Large intestine (tissue), 3 donors: Measurements from ENCODE around the gene KAT6B. TPM values are rescaled to one million over a fixed set of nuclear protein-coding genes. Genes with fewer than 3 reads are reported as not detected.
A peak's percentile ranks its signal among the peaks of the same experiment; 100 is the strongest.

Experiments used
- DNase-seq, 2 donors: peaks; one replicate each; pipeline versions ENCODE4 v3.0.0 to v3.0.0-alpha.2; 2013
- H3K27ac ChIP-seq: one replicate; pipeline ENCODE4 v1.5.1; 2013; ENCODE audit warnings: low read length
- H3K27me3 ChIP-seq: 2 replicates; pipeline ENCODE4 v1.6.1; 2013; ENCODE audit warnings: low read length; ENCODE audit not compliant: control insufficient read depth, insufficient read depth
- H3K36me3 ChIP-seq: 2 replicates; pipeline ENCODE4 v1.6.1; 2013; ENCODE audit warnings: low read length; ENCODE audit not compliant: control insufficient read depth, insufficient read depth
- H3K4me1 ChIP-seq: one replicate; pipeline ENCODE4 v1.6.1; 2013; ENCODE audit warnings: low read length; ENCODE audit not compliant: control insufficient read depth, insufficient read depth
- H3K4me3 ChIP-seq: one replicate; pipeline ENCODE4 v1.5.1; 2013; ENCODE audit warnings: low read length
- H3K9me3 ChIP-seq: one replicate; pipeline ENCODE4 v1.6.1; 2013; ENCODE audit warnings: mild to moderate bottlenecking, low read depth, low read length, moderate library complexity; ENCODE audit not compliant: control insufficient read depth
- WGBS: methylation state at CpG from one replicate; pipeline ENCODE4 v1.1.5; 2013; ENCODE audit warnings: low lambda C conversion rate; ENCODE audit not compliant: insufficient coverage; 5-methylcytosine and 5-hydroxymethylcytosine counted together
- polyA plus RNA-seq: library from polyadenylated mRNA; unstranded; fragments of 120-200 nt; gene quantifications from one replicate; pipeline ENCODE4 v1.2.1, GENCODE V29; 2013

Gene KAT6B
- polyA plus RNA-seq, 1 donor: 16.4 TPM

DNA sequence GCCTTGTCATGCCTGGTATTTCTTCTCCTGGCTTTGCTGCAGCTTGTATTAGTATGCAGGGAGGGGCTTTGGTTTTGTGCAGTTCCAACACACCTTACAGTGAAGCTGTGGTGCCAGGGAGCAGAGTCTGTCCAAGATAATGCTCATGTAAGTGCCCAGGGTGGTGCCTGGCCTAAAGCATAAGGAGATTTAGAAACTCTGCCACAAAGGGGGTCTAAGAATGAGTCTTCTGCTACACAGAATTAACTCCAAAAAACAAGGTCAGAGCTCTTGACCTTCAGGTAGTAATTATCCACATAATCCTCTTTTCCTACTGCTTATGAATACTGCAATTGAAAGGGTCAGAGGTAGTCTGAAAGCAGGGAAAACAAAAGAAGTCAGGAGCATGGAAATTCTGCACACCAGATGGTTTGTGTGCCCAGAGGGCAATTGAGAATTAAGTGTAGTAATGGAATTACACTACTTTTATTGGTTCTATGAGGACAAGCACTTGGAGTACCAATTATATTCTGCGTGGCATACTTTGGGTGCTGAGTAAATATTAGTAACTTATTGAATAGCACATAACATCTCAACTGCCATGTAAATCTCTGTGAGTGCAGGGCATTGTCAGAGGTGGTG, 121.5 kb downstream of the KAT6B start:
- no peaks in the 10 kb centered on the region for H3K9me3 ChIP-seq
- no CpG with 5 or more reads among the region's 1 CpG for WGBS

DNA sequence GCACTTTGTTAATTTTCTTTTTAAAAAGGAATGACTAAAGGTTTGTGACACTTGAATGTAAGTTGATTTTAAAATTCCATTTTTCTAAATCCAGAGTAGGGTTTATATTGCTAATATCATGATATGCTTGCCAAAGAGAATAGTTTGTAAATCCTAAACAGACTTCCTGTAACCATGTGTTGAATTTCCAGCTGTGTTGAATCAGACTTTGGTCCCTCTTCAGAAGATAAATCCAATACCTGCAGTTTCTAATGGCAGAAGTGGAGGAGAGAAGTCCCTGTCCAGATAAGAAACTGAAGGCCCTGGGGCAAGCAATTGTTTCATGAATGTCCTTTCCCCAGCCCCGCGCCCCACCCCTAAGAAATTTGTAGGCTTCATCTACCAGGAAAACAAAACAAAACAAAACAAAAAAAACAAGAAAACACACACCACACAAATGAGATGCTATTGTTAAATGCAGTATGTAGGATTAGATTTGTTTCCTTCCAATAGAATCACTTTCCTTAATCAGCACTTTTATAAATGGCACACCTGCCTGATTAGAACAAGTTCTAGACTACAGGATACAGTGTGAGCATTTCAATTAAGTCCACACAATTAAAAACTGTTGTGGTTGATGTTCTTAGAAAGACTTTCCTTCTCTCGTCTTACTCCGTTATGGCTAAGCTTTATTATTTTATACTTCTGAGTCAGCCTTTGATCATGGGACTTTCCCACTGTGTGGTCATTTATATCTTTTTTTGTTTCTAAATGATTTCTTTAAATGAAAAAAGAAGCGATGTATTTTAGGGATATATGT, 122.8 kb downstream of the KAT6B start:
- Histone ChIP-seq H3K4me3 (no peak overlapping the region), H3K27me3 (no peaks in the 10 kb centered on the region), H3K9me3 (no peaks in the 10 kb centered on the region), H3K27ac (peak overlapping the region; percentile 36), H3K4me1 (peaks cover 21% of the 10 kb centered on the region), H3K36me3 (no peaks in the 10 kb centered on the region)
- DNase-seq: peak in 1 of 2 donors; percentile 71
- 80% methylated on average over 2 of the region's 5 CpGs for WGBS

More for the DNA sequence above, 121.5 kb downstream of the KAT6B start:
- H3K36me3 ChIP-seq: no peaks in the 10 kb centered on the region
- DNase-seq: peak in 1 of 2 donors; percentile 43
- no peak overlapping the region for H3K4me3 ChIP-seq
- H3K27ac ChIP-seq: peak overlapping the region; percentile 13
- H3K4me1 ChIP-seq: peaks cover 21% of the 10 kb centered on the region
- H3K27me3 ChIP-seq: no peaks in the 10 kb centered on the region

DNA sequence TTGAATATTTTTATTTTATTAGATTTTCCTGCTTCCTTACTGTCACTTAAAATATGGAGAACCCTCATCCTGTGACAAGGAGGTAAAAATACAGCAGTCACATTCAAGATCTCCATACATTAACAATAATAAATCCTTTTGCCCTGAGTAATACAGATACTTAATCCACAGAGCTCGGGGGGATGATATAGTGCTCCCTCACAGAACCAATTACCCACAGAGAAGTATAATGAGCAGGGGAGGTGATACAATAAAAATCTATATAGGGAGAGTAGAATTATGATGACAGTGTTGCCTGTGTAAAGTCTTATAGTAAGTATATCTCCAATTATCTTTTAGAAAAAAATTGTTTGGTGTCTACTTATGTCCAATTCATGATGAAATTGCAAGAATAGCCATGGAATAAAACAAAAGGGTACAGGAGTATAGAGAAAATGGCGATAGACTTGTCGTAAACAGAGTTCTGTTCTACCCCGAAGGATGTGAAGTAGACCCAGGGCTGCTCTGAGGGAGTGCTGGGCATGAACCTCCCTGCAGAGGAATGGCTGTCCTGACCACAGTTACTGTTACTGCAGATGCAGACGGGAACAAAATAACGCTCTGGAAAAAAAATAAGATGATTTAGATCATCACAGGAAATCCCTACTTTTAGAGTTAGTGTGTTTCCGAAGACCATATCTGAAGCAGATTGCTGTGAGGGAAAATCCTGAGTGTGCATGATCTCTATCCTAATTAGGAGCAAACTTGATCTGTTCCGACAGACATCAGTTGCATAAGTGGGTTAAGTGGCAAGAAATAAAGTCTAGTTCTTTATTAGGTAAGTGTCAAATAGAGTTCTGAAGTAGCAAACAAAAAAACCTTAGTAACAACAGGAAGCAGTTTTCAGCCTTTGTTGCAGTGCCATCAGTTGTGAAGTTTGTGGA, 123.7 kb downstream of the KAT6B start:
- Histone ChIP-seq H3K27me3 (no peaks in the 10 kb centered on the region), H3K36me3 (no peaks in the 10 kb centered on the region), H3K4me3 (no peak overlapping the region), H3K27ac (peak overlapping the region; percentile 36), H3K9me3 (no peaks in the 10 kb centered on the region), H3K4me1 (peaks cover 21% of the 10 kb centered on the region)
- DNase-seq: no peak
- WGBS: no CpG with 5 or more reads among the region's 8 CpGs

DNA sequence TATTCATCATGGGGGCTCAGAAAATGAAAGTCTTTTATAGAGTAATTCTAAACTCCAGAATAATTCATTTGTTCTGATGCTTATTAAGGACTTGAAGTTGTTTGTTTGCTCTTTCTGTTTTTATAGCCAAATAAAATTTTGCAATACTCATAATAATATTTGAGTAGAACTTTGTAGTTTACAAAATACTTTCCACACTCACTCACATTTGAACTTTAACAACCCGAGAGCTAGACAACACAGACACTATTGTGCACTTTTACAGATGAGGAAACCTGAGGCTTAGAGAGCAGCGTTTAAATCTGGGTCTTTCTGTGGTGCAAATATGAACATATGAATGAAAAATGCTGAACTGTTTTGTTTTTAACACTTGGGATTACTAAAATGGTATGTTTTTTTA, 126.8 kb downstream of the KAT6B start:
- H3K27me3 ChIP-seq: no peaks in the 10 kb centered on the region
- no CpG with 5 or more reads among the region's 2 CpGs for WGBS

DNA sequence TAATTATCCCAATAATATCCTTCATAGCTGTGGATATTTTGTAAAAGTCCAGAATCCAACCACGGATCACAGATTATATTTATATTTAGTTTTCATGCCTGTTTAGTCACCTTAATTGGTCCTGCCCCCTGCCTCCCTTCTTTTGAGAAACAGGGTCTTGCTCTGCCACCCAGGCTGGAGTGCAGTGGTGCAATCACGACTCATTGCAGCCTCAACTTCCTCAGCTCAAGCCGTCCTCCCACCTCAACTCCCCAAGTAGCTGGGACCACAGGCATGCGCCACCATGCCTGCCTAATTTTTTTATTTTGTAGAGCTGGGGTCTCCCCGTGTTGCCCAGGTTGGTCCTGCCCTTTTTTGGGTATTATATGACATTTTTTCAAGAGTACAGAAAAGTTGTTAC, 129.4 kb downstream of the KAT6B start:
- no peak overlapping the region for H3K27ac ChIP-seq
- H3K9me3 ChIP-seq: no peaks in the 10 kb centered on the region
- H3K4me1 ChIP-seq: no peaks in the 10 kb centered on the region
- H3K4me3 ChIP-seq: no peak overlapping the region
- H3K36me3 ChIP-seq: peaks cover under 1% of the 10 kb centered on the region
- DNase-seq: no peak
- H3K27me3 ChIP-seq: no peaks in the 10 kb centered on the region
- 100% methylated on average over 1 of the region's 5 CpGs for WGBS

More for the DNA sequence above, 126.8 kb downstream of the KAT6B start:
- H3K36me3 ChIP-seq: no peaks in the 10 kb centered on the region
- H3K9me3 ChIP-seq: no peaks in the 10 kb centered on the region
- no peak for DNase-seq
- no peak overlapping the region for H3K27ac ChIP-seq
- H3K4me3 ChIP-seq: no peak overlapping the region
- H3K4me1 ChIP-seq: peaks cover 13% of the 10 kb centered on the region

DNA sequence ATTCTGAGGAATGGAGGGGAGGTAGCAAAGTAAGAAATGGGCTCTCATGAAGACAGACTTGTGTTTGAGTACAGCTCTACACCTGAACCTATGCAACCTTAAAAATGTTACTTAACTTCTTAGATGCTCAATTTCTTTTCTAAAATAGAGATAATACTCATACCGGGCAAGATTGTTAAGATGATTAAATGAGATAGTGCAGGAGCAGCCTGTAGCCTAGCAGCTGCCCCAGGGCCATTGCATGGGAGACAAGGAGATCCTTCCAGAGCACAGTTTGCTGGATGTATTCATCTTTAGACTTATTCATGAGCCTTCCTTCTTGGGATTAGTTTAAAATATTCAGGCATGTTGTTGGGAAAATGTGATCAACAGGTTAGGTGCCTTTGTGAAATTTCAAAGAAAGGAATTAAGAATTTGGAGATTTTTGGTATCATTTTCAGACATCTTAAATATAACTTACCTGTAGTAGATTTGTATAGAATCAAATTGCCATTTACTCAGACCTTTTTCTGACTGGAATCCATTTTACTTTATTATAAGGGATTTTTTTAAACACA, 130.2 kb downstream of the KAT6B start:
- no CpG with 5 or more reads among the region's 1 CpG for WGBS
- no peaks in the 10 kb centered on the region for H3K27me3 ChIP-seq

DNA sequence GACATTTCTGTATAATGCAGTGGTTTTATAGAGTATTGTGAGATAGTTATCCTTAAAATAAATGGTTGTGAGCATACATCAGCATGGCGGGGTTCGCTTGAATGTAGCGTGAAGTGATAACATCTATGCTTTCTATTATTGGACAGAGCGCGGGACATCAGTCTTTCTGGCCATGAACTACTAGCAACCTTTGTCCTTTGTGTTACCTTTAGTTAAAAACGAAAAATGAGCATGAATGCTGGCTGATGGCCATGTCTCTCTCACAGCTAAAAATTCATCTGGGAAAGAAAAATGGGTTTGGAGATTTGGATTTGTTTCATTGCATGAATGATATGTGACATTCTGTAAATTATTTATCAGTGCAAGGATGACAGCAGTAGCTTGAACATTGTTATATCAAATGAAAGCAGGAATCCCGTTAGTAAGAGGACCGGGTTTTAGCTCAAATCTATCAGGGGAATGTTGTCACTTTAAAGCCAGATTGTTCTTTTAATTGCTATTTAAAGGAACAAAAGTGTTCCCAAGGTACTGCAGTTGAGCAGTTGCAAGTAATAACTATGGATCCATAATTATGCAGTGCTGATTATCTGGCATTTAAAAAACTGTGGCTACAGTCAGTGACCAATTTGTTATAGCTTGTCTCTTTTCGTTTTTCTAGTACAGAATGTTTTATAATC, 131.0 kb downstream of the KAT6B start:
- DNase-seq: no peak
- Histone ChIP-seq H3K27me3 (no peaks in the 10 kb centered on the region), H3K9me3 (no peaks in the 10 kb centered on the region), H3K4me3 (no peak overlapping the region), H3K36me3 (peaks cover 2% of the 10 kb centered on the region), H3K4me1 (no peaks in the 10 kb centered on the region), H3K27ac (no peak overlapping the region)
- 25% methylated on average over 1 of the region's 9 CpGs for WGBS

More for the DNA sequence above, 130.2 kb downstream of the KAT6B start:
- Histone ChIP-seq H3K4me1 (no peaks in the 10 kb centered on the region), H3K36me3 (peaks cover 2% of the 10 kb centered on the region), H3K4me3 (no peak overlapping the region), H3K9me3 (no peaks in the 10 kb centered on the region), H3K27ac (no peak overlapping the region)
- no peak for DNase-seq

DNA sequence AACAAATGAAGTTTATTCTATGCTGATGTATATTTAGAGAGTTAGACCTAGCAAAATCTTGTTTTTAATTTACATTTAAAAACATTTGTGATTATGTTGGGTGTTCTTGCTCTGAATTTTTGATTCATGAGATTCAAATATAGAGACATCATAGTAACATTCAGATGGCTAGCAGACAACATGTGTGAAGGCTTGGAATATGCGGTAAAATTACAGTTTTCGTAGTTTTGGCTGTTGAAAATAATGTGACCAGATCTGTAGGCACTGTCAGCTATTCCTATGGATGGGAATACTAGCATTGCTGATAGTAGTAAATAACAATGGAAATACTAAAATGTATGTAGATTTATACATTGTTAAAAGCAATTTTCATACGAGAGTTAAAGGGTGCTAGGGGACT, 131.9 kb downstream of the KAT6B start:
- H3K27me3 ChIP-seq: no peaks in the 10 kb centered on the region
- no peak overlapping the region for H3K27ac ChIP-seq
- no peak overlapping the region for H3K4me3 ChIP-seq
- WGBS: 100% methylated on average over 2 of the region's 3 CpGs
- DNase-seq: no peak
- H3K4me1 ChIP-seq: no peaks in the 10 kb centered on the region
- no peaks in the 10 kb centered on the region for H3K9me3 ChIP-seq
- peaks cover 2% of the 10 kb centered on the region for H3K36me3 ChIP-seq

DNA sequence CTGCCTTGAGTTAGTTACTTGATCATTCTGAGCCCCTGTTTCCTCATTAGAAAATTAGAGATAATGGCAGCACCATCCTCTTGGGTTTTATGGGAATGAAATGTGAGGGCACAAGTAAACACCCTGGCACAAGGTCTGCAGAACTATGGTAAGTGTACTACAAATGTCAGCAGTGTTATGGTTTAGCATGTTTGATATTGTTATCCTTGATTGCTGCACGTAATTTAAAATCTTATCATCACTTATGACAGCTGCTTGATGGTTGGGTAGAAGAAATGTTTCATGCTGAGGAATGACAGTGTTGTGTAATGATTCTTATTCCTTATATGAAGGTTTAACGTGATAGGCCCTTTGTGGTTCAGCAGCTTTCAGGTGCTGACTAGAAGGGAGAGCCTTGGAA, 134.3 kb downstream of the KAT6B start:
- Histone ChIP-seq H3K4me3 (no peak overlapping the region), H3K4me1 (no peaks in the 10 kb centered on the region), H3K27me3 (no peaks in the 10 kb centered on the region), H3K9me3 (no peaks in the 10 kb centered on the region), H3K27ac (no peak overlapping the region), H3K36me3 (peaks cover 2% of the 10 kb centered on the region)
- no peak for DNase-seq
- no CpG with 5 or more reads among the region's 2 CpGs for WGBS
